ENCODE data around the gene NME7.

The NME7 gene

DNA sequence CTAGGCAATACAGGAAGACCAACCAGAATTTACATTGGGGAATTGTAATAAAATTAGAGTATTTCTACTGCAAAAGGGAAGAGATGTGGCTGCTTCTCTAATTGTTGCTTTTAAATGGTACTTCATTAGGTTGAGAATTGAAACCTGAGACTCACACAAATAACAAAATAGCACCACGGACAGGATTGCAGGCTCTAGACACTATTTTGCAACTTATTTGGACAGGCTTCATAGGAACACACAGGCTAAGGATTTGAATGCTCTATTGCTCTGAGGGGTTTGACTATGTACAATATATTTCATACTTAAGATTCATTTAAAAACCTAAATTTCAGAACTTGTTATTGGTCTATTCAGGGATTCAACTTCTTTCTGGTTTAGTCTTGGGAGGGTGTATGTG lies 181.5 kb downstream of the NME7 start:
- no peak for TF ChIP-seq ZSCAN30 (tag by site-specific recombination; IDR thresholded peaks at IDR 0.05)
- no peak for TF ChIP-seq ZNF76 (tag by site-specific recombination; IDR thresholded peaks at IDR 0.05; ENCODE audit: borderline replicate concordance, low read depth)
- TF ChIP-seq, protein P1, sequence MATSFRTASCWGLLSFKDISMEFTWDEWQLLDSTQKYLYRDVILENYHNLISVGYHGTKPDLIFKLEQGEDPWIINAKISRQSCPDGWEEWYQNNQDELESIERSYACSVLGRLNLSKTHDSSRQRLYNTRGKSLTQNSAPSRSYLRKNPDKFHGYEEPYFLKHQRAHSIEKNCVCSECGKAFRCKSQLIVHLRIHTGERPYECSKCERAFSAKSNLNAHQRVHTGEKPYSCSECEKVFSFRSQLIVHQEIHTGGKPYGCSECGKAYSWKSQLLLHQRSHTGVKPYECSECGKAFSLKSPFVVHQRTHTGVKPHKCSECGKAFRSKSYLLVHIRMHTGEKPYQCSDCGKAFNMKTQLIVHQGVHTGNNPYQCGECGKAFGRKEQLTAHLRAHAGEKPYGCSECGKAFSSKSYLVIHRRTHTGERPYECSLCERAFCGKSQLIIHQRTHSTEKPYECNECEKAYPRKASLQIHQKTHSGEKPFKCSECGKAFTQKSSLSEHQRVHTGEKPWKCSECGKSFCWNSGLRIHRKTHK (tag by site-specific recombination; IDR thresholded peaks at IDR 0.05): no peak
- TF ChIP-seq ZNF239 (tag by site-specific recombination; IDR thresholded peaks at IDR 0.05): no peak
- TF ChIP-seq ZNF600 (tag by site-specific recombination; IDR thresholded peaks at IDR 0.05): no peak
- TF ChIP-seq, protein P2, sequence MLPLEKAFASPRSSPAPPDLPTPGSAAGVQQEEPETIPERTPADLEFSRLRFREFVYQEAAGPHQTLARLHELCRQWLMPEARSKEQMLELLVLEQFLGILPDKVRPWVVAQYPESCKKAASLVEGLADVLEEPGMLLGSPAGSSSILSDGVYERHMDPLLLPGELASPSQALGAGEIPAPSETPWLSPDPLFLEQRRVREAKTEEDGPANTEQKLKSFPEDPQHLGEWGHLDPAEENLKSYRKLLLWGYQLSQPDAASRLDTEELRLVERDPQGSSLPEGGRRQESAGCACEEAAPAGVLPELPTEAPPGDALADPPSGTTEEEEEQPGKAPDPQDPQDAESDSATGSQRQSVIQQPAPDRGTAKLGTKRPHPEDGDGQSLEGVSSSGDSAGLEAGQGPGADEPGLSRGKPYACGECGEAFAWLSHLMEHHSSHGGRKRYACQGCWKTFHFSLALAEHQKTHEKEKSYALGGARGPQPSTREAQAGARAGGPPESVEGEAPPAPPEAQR (tag by site-specific recombination; IDR thresholded peaks at IDR 0.05): no peak
- TF ChIP-seq, protein P3, sequence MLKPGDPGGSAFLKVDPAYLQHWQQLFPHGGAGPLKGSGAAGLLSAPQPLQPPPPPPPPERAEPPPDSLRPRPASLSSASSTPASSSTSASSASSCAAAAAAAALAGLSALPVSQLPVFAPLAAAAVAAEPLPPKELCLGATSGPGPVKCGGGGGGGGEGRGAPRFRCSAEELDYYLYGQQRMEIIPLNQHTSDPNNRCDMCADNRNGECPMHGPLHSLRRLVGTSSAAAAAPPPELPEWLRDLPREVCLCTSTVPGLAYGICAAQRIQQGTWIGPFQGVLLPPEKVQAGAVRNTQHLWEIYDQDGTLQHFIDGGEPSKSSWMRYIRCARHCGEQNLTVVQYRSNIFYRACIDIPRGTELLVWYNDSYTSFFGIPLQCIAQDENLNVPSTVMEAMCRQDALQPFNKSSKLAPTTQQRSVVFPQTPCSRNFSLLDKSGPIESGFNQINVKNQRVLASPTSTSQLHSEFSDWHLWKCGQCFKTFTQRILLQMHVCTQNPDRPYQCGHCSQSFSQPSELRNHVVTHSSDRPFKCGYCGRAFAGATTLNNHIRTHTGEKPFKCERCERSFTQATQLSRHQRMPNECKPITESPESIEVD (tag by site-specific recombination; IDR thresholded peaks at IDR 0.05): no peak
- TF ChIP-seq ZNF266 (tag by site-specific recombination; IDR thresholded peaks at IDR 0.05; ENCODE audit: low read depth): no peak
- no peaks in the 10 kb centered on the region for H3K9me3 ChIP-seq (ENCODE audit: control insufficient read depth, insufficient read depth, low read depth, low read length)
- H3K4me3 ChIP-seq (ENCODE audit: low read depth, low read length): no peak overlapping the region
- H3K36me3 ChIP-seq (ENCODE audit: control insufficient read depth in 2 of 2, insufficient read depth in 1 of 2, low read length in 2 of 2): no peaks in the 10 kb centered on the region
- H3K4me1 ChIP-seq (ENCODE audit: control insufficient read depth, insufficient read depth, low read length): no peaks in the 10 kb centered on the region
- no peak overlapping the region for H3K27ac ChIP-seq (ENCODE audit: extremely low read depth, low read depth, low read length)
- POLR2A ChIA-PET: no interaction called here
- CTCF ChIA-PET: no interaction called here

DNA sequence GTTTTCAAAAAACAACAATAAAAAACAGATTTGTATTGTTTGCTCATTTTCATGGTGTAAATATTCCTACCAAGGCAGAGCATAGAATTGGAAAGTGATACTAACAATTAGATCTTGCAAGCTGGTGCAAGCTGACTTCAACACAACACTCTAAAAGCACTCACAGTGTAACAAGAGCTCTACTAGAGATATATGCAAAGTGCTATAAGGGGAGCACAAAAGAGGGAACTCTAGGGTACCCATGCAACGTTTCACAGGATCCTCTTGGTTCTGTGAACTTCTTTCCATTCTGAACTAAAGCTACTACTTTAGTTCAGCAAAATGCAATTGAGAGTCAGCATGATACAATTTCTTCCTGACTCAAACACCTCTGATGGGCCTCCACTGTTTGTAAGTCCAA lies 182.8 kb downstream of the NME7 start:
- Histone ChIP-seq H3K27ac (ENCODE audit: extremely low read depth, low read depth, low read length) (no peak overlapping the region), H3K36me3 (ENCODE audit: control insufficient read depth in 2 of 2, insufficient read depth in 1 of 2, low read length in 2 of 2) (no peaks in the 10 kb centered on the region), H3K4me1 (ENCODE audit: control insufficient read depth, insufficient read depth, low read length) (no peaks in the 10 kb centered on the region), H3K4me3 (ENCODE audit: low read depth, low read length) (no peak overlapping the region), H3K9me3 (ENCODE audit: control insufficient read depth, insufficient read depth, low read depth, low read length) (no peaks in the 10 kb centered on the region)
- CTCF ChIA-PET: interaction anchor here (0.7 kb wide), 1 partner anchor 963 kb away, joined by 3 read pairs; no protein-coding TSS in a partner anchor
- POLR2A ChIA-PET: no interaction called here
- TF ChIP-seq, protein P4, sequence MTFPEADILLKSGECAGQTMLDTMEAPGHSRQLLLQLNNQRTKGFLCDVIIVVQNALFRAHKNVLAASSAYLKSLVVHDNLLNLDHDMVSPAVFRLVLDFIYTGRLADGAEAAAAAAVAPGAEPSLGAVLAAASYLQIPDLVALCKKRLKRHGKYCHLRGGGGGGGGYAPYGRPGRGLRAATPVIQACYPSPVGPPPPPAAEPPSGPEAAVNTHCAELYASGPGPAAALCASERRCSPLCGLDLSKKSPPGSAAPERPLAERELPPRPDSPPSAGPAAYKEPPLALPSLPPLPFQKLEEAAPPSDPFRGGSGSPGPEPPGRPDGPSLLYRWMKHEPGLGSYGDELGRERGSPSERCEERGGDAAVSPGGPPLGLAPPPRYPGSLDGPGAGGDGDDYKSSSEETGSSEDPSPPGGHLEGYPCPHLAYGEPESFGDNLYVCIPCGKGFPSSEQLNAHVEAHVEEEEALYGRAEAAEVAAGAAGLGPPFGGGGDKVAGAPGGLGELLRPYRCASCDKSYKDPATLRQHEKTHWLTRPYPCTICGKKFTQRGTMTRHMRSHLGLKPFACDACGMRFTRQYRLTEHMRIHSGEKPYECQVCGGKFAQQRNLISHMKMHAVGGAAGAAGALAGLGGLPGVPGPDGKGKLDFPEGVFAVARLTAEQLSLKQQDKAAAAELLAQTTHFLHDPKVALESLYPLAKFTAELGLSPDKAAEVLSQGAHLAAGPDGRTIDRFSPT (tag by site-specific recombination; IDR thresholded peaks at IDR 0.05): no peak

DNA sequence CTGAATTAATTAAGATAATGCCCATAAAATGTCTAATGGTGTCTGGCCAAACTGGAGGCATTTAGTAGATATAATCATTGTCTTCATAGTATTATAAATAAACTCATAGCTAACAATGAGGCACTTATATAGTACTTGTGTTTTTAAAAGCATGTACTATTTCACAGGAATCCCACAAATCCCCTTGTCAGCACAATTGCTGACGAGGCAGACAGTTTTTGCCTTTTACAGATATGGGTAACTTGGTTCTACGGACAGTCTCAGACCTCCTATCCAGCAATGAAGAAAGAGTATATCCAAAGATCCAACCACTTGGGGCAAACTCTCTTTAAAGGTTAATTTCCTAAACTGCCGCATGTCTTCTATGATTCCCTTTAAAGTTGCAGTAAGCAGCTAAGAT lies 187.4 kb downstream of the NME7 start:
- ChIA-PET POLR2A (no interaction called here), CTCF (interaction anchor here (1.1 kb wide), 1 partner anchor 21 kb away, joined by 3 read pairs; no protein-coding TSS in a partner anchor)
- Histone ChIP-seq H3K9me3 (ENCODE audit: control insufficient read depth, insufficient read depth, low read depth, low read length) (no peaks in the 10 kb centered on the region), H3K36me3 (ENCODE audit: control insufficient read depth in 2 of 2, insufficient read depth in 1 of 2, low read length in 2 of 2) (no peaks in the 10 kb centered on the region), H3K27ac (ENCODE audit: extremely low read depth, low read depth, low read length) (no peak overlapping the region), H3K4me3 (ENCODE audit: low read depth, low read length) (no peak overlapping the region), H3K4me1 (ENCODE audit: control insufficient read depth, insufficient read depth, low read length) (no peaks in the 10 kb centered on the region)
- TF ChIP-seq ZNF561 (tag by site-specific recombination; IDR thresholded peaks at IDR 0.05; ENCODE audit: borderline replicate concordance) (no peak), ZNF121 (tag by site-specific recombination; IDR thresholded peaks at IDR 0.05) (no peak), ZNF585B (tag by site-specific recombination; IDR thresholded peaks at IDR 0.05) (no peak), PRDM1 (tag by site-specific recombination; IDR thresholded peaks at IDR 0.05) (no peak), ZNF169 (tag by site-specific recombination; IDR thresholded peaks at IDR 0.05) (no peak), ZFP69B (tag by site-specific recombination; IDR thresholded peaks at IDR 0.05) (no peak), MZF1 (tag by site-specific recombination; IDR thresholded peaks at IDR 0.05; ENCODE audit: borderline replicate concordance) (no peak), ZNF175 (tag by site-specific recombination; IDR thresholded peaks at IDR 0.05) (no peak), ZNF514 (tag by site-specific recombination; IDR thresholded peaks at IDR 0.05) (no peak), ZNF549 (tag by site-specific recombination; IDR thresholded peaks at IDR 0.05) (no peak), ZNF221 (tag by site-specific recombination; IDR thresholded peaks at IDR 0.05; ENCODE audit: borderline replicate concordance) (no peak), ZNF202 (tag by site-specific recombination; IDR thresholded peaks at IDR 0.05; ENCODE audit: borderline replicate concordance) (no peak)
- TF ChIP-seq, protein P5, sequence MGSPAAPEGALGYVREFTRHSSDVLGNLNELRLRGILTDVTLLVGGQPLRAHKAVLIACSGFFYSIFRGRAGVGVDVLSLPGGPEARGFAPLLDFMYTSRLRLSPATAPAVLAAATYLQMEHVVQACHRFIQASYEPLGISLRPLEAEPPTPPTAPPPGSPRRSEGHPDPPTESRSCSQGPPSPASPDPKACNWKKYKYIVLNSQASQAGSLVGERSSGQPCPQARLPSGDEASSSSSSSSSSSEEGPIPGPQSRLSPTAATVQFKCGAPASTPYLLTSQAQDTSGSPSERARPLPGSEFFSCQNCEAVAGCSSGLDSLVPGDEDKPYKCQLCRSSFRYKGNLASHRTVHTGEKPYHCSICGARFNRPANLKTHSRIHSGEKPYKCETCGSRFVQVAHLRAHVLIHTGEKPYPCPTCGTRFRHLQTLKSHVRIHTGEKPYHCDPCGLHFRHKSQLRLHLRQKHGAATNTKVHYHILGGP (tag by site-specific recombination; IDR thresholded peaks at IDR 0.05): no peak
- TF ChIP-seq, protein P6, sequence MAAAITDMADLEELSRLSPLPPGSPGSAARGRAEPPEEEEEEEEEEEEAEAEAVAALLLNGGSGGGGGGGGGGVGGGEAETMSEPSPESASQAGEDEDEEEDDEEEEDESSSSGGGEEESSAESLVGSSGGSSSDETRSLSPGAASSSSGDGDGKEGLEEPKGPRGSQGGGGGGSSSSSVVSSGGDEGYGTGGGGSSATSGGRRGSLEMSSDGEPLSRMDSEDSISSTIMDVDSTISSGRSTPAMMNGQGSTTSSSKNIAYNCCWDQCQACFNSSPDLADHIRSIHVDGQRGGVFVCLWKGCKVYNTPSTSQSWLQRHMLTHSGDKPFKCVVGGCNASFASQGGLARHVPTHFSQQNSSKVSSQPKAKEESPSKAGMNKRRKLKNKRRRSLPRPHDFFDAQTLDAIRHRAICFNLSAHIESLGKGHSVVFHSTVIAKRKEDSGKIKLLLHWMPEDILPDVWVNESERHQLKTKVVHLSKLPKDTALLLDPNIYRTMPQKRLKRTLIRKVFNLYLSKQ (tag by site-specific recombination; IDR thresholded peaks at IDR 0.05; ENCODE audit: borderline replicate concordance): no peak

All from HEK293 (cell line).